ENCODE data around the gene PAQR9.
A peak's percentile ranks its signal among the peaks of the same experiment; 100 is the strongest.

Gene PAQR9

DNA sequence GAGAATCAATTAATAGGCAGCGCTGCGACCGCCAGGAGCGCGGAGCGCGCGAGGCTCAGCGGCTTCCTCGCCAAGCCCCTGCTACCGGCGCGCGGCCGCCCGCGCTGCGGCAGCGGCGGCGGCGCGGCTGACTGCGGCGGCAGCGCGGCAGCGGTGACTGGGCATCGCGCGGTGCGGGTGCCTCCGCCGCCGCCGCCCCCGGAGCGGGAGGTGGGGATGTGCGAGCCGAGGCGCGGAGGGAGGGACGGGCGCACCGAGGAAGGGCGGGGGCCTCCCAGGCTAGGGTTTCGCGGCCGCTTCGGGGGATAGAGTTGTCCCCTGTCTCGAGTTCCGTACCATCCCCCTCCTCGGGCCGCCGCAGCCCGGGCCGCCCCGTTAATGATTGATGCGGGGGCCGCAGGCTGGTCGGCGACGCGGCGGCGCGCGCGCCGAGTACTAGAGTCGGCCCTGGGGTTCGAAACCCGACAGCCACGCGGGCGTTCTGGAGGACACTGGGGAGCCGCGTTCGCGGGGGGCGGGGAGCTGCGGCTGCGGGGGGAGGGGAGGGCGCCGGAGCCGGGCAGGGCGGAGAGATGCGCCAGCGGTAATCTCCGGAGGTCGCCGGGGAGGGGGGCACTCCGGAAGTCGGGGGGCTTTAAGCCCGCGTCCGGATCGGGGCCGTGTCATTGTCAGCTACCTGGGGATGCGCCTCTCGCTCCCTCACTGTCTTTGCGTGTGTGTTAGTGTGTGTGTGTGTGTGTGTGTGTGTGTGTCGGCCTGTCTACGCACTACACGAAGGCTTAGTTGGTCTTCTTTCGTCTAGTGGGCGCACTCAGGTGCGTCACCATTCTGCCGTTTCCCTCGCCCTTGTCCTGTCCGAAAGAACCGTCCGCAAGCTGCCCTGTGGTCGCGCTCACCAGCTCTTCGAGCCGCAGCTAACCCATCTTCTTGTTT lies at the start of gene PAQR9:
Gene PAQR9 (minus strand): TSS at position 159 of the 933 bp plus-strand sequence. CDS start 338 bp downstream, outside the sequence.
- H3K9ac ChIP-seq (ENCODE audit: low read length), result no peak within 1 kb of the TSS
- peaks cover 15 to 27% of the 10 kb centered on the region in 2 donors for H3K27me3 ChIP-seq (ENCODE audit: control insufficient read depth in 1 of 2, insufficient read depth in 2 of 2, low read length in 2 of 2)
- H3K4me3 ChIP-seq (ENCODE audit: low read depth in 1 of 2, low read length in 2 of 2), result peak within 1 kb of the TSS in 1 of 2 donors; percentile 36
- no peaks in the 10 kb centered on the region for H3K4me1 ChIP-seq (ENCODE audit: insufficient read depth, low read length)
- H3K36me3 ChIP-seq (ENCODE audit: insufficient read depth, low read length), result no peaks in the 10 kb centered on the region
- no peak within 1 kb of the TSS for H3K27ac ChIP-seq (ENCODE audit: low read depth, low read length)
- H3K9me3 ChIP-seq (ENCODE audit: low read length), result no peaks in the 10 kb centered on the region

DNA sequence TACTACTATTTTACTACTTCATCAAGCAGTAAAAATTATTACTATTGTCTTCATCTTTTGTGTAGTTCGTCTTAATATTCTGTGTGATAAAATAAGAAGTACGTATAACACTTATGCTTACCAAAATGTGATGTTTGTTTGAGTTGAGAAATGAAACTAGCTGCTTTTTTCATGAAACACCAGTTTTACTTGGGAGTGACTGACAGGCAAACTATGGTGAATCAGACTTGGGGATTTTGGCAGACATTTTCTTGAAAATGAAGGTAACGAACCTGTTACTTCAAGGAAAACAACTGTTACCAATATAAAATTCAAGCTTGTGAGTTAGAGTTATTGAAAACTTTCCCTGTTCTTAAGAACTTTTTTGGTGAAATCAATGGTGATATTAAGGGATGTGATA lies 48.2 kb upstream of the PAQR9 start:
- Histone ChIP-seq H3K36me3 (ENCODE audit: insufficient read depth, low read length) (peaks cover 4% of the 10 kb centered on the region), H3K4me3 (ENCODE audit: low read depth in 1 of 2, low read length in 2 of 2) (no peak overlapping the region), H3K9ac (ENCODE audit: low read length) (no peak overlapping the region), H3K4me1 (ENCODE audit: insufficient read depth, low read length) (peaks cover 16% of the 10 kb centered on the region), H3K9me3 (ENCODE audit: low read length) (no peaks in the 10 kb centered on the region), H3K27ac (ENCODE audit: low read depth, low read length) (no peak overlapping the region), H3K27me3 (ENCODE audit: control insufficient read depth in 1 of 2, insufficient read depth in 2 of 2, low read length in 2 of 2) (no peaks in the 10 kb centered on the region)

DNA sequence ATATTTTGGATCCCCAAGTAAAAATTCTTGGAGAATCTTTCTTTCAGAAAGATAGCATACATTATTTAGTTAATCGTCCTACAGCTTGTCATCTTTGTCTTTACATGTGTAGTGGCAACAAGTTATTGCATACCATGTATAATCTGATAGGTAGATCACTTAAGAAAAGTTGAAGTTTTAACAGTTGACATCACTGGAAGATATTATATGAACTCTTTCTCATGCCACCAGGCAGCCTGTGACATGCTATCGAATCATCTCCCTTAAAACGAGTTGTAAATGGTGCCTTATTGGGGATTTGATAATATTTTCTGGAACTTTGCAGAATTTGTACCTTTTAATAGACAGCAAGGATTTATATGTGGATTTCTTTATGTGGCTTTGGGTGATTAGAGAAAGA lies 46.5 kb upstream of the PAQR9 start:
- H3K4me1 ChIP-seq (ENCODE audit: insufficient read depth, low read length), result peaks cover 17% of the 10 kb centered on the region
- no peaks in the 10 kb centered on the region for H3K27me3 ChIP-seq (ENCODE audit: control insufficient read depth in 1 of 2, insufficient read depth in 2 of 2, low read length in 2 of 2)
- H3K9ac ChIP-seq (ENCODE audit: low read length), result no peak overlapping the region
- H3K36me3 ChIP-seq (ENCODE audit: insufficient read depth, low read length), result no peaks in the 10 kb centered on the region
- no peak overlapping the region for H3K4me3 ChIP-seq (ENCODE audit: low read depth in 1 of 2, low read length in 2 of 2)
- H3K9me3 ChIP-seq (ENCODE audit: low read length), result no peaks in the 10 kb centered on the region
- H3K27ac ChIP-seq (ENCODE audit: low read depth, low read length), result no peak overlapping the region

GRCh38 chr3:143004823-143005222 lies 41.3 kb upstream of the PAQR9 start:
- H3K27ac ChIP-seq (ENCODE audit: low read depth, low read length), result no peak overlapping the region
- H3K4me3 ChIP-seq (ENCODE audit: low read depth in 1 of 2, low read length in 2 of 2), result no peak overlapping the region
- no peaks in the 10 kb centered on the region for H3K27me3 ChIP-seq (ENCODE audit: control insufficient read depth in 1 of 2, insufficient read depth in 2 of 2, low read length in 2 of 2)
- H3K4me1 ChIP-seq (ENCODE audit: insufficient read depth, low read length), result peaks cover 33% of the 10 kb centered on the region
- no peaks in the 10 kb centered on the region for H3K36me3 ChIP-seq (ENCODE audit: insufficient read depth, low read length)
- no peaks in the 10 kb centered on the region for H3K9me3 ChIP-seq (ENCODE audit: low read length)
- no peak overlapping the region for H3K9ac ChIP-seq (ENCODE audit: low read length)

GRCh38 chr3:143002727-143003126 lies 39.3 kb upstream of the PAQR9 start:
- H3K27ac ChIP-seq (ENCODE audit: low read depth, low read length), result peak overlapping the region; percentile 37

DNA sequence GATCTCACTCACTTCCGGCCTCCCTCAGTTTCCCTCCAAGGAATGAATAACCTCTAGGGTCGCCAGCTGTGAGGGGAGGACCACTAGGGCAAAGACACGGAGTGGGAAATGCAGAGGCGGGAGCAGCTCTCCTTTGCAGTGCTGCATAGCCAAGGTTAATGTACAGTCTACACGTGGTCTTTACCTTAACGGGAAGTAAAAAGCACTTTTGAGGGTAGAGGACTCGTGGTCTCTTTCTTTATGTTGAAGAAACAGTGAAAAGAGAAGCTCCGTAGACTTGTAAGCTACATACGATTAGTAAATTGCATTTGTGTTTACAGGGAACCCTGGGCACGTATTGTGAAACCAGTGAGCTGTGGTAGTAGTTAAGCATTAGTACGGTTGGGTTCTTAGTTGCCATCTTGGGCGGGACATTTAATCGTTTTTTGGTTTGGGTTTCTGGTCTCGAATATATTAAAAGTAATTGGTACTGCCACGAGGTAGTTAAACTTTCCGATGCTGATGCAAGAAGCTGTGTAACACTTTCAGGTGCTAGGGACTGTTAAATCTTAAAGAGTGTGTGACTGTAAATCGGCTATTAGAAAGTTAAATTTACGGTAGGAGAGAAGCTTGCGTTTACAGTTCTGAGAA lies 38.7 kb upstream of the PAQR9 start:
- H3K4me3 ChIP-seq (ENCODE audit: low read depth in 1 of 2, low read length in 2 of 2), result peak overlapping the region; percentile 82 to 96
- H3K27ac ChIP-seq (ENCODE audit: low read depth, low read length), result peak overlapping the region; percentile 66
- no peaks in the 10 kb centered on the region for H3K36me3 ChIP-seq (ENCODE audit: insufficient read depth, low read length)
- H3K4me1 ChIP-seq (ENCODE audit: insufficient read depth, low read length), result peaks cover 31% of the 10 kb centered on the region
- peak overlapping the region; percentile 92 for H3K9ac ChIP-seq (ENCODE audit: low read length)
- H3K9me3 ChIP-seq (ENCODE audit: low read length), result no peaks in the 10 kb centered on the region
- no peaks in the 10 kb centered on the region for H3K27me3 ChIP-seq (ENCODE audit: control insufficient read depth in 1 of 2, insufficient read depth in 2 of 2, low read length in 2 of 2)

More at GRCh38 chr3:143002727-143003126, 39.3 kb upstream of the PAQR9 start:
- H3K9ac ChIP-seq (ENCODE audit: low read length), result peak overlapping the region; percentile 92
- H3K27me3 ChIP-seq (ENCODE audit: control insufficient read depth in 1 of 2, insufficient read depth in 2 of 2, low read length in 2 of 2), result no peaks in the 10 kb centered on the region
- peak overlapping the region; percentile 82 to 96 for H3K4me3 ChIP-seq (ENCODE audit: low read depth in 1 of 2, low read length in 2 of 2)
- H3K9me3 ChIP-seq (ENCODE audit: low read length), result no peaks in the 10 kb centered on the region
- H3K4me1 ChIP-seq (ENCODE audit: insufficient read depth, low read length), result peaks cover 31% of the 10 kb centered on the region
- H3K36me3 ChIP-seq (ENCODE audit: insufficient read depth, low read length), result no peaks in the 10 kb centered on the region

DNA sequence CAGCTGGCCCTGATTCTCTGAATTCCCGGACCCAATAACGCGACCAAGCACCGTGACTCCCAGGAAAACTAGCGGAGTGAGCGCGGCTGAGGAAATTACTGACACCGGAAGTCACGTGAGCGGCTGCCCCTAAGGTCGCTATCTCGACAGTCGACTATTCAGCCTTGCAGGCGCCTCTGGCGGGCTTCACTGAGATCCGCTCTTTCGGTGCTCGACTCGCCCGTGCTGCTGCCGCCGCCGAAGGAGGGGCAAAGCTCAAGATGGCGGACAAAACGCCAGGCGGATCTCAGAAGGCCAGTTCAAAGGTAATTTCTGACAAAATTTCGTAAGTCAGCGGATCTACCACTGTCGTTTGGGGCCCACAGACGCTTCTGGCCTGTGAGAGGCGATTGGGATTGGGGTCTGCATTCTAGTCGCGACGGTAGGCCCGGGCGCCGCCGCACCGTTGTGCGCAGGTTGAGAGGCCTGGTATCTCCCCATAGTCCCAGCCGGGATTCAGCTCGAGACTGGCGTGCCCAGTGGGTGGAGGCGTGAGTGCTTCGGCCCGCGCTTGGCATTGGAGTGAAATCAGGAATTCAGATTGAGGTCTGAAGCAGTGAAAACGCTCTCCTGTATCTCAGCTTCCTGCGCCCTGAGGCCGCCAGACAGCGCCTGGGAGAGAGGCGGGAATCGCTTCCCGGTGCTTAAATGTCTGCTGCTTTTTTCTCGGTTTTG lies 38.1 kb upstream of the PAQR9 start, which contains the start of gene U2SURP:
Gene U2SURP (plus strand): TSS at position 202 of the 714 bp plus-strand sequence. CDS start 59 bp downstream, at position 261.
- peaks cover 26% of the 10 kb centered on the region for H3K4me1 ChIP-seq (ENCODE audit: insufficient read depth, low read length)
- peak within 1 kb of the TSS; percentile 92 for H3K9ac ChIP-seq (ENCODE audit: low read length)
- H3K9me3 ChIP-seq (ENCODE audit: low read length), result no peaks in the 10 kb centered on the region
- H3K4me3 ChIP-seq (ENCODE audit: low read depth in 1 of 2, low read length in 2 of 2), result peak within 1 kb of the TSS; percentile 82 to 96
- no peaks in the 10 kb centered on the region for H3K36me3 ChIP-seq (ENCODE audit: insufficient read depth, low read length)
- no peaks in the 10 kb centered on the region for H3K27me3 ChIP-seq (ENCODE audit: control insufficient read depth in 1 of 2, insufficient read depth in 2 of 2, low read length in 2 of 2)
- peak within 1 kb of the TSS; percentile 66 for H3K27ac ChIP-seq (ENCODE audit: low read depth, low read length)

DNA sequence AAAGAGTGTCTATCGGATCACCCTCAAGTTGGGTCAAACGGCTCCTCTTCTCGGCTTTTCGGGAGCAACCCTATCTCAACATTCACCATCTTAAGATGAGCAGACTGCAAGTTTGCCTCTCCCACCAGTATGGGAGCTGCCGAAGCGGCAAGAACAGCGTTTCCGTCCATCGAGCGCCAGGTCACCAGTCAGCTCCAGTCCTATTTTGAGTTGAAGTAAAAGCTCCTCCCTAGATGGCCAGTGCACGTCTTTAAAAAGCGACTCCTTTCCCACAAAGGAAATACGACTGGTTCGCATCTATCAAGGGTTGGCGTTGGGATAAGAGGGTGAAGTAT lies 37.5 kb upstream of the PAQR9 start:
- H3K4me1 ChIP-seq (ENCODE audit: insufficient read depth, low read length), result peaks cover 26% of the 10 kb centered on the region
- H3K36me3 ChIP-seq (ENCODE audit: insufficient read depth, low read length), result no peaks in the 10 kb centered on the region
- H3K9ac ChIP-seq (ENCODE audit: low read length), result peak overlapping the region; percentile 69
- H3K9me3 ChIP-seq (ENCODE audit: low read length), result no peaks in the 10 kb centered on the region
- peak overlapping the region; percentile 66 for H3K27ac ChIP-seq (ENCODE audit: low read depth, low read length)
- peak overlapping the region; percentile 29 to 96 for H3K4me3 ChIP-seq (ENCODE audit: low read depth in 1 of 2, low read length in 2 of 2)
- H3K27me3 ChIP-seq (ENCODE audit: control insufficient read depth in 1 of 2, insufficient read depth in 2 of 2, low read length in 2 of 2), result no peaks in the 10 kb centered on the region

- Histone ChIP-seq H3K27ac (ENCODE audit: low read depth, low read length) (peak overlapping the region; percentile 66), H3K27me3 (ENCODE audit: control insufficient read depth in 1 of 2, insufficient read depth in 2 of 2, low read length in 2 of 2) (no peaks in the 10 kb centered on the region), H3K36me3 (ENCODE audit: insufficient read depth, low read length) (no peaks in the 10 kb centered on the region), H3K9ac (ENCODE audit: low read length) (peak overlapping the region; percentile 69), H3K4me1 (ENCODE audit: insufficient read depth, low read length) (peaks cover 26% of the 10 kb centered on the region), H3K9me3 (ENCODE audit: low read length) (no peaks in the 10 kb centered on the region), H3K4me3 (ENCODE audit: low read depth in 1 of 2, low read length in 2 of 2) (peak overlapping the region; percentile 29 to 96)
Observed at GRCh38 chr3:143000528-143000927, 37.1 kb upstream of the PAQR9 start.

GRCh38 chr3:142999881-143000280 lies 36.4 kb upstream of the PAQR9 start:
- Histone ChIP-seq H3K9ac (ENCODE audit: low read length) (no peak overlapping the region), H3K27me3 (ENCODE audit: control insufficient read depth in 1 of 2, insufficient read depth in 2 of 2, low read length in 2 of 2) (no peaks in the 10 kb centered on the region), H3K36me3 (ENCODE audit: insufficient read depth, low read length) (no peaks in the 10 kb centered on the region), H3K27ac (ENCODE audit: low read depth, low read length) (peak overlapping the region; percentile 66), H3K4me1 (ENCODE audit: insufficient read depth, low read length) (peaks cover 26% of the 10 kb centered on the region), H3K4me3 (ENCODE audit: low read depth in 1 of 2, low read length in 2 of 2) (no peak overlapping the region), H3K9me3 (ENCODE audit: low read length) (no peaks in the 10 kb centered on the region)

DNA sequence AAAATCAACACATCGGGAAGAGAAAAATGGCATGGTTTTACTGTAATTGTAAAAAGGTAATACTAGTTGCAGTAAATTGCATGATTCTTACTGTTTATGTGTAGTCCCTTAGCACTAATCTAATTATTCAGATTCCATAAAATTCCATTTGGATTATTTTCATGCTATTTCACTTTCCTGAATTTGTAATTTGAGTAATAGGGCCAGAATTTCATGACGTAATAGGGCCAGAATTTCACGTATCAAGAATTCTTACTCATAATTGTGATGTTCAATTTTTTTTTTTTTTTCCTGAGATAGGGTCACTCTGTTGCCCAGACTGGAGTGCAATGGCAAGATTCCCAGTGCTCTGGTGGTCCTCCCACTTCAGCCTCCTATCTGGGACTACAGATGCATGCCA lies 35.0 kb upstream of the PAQR9 start:
- no peak overlapping the region for H3K4me3 ChIP-seq (ENCODE audit: low read depth in 1 of 2, low read length in 2 of 2)
- no peaks in the 10 kb centered on the region for H3K27me3 ChIP-seq (ENCODE audit: control insufficient read depth in 1 of 2, insufficient read depth in 2 of 2, low read length in 2 of 2)
- H3K36me3 ChIP-seq (ENCODE audit: insufficient read depth, low read length), result no peaks in the 10 kb centered on the region
- no peak overlapping the region for H3K27ac ChIP-seq (ENCODE audit: low read depth, low read length)
- no peaks in the 10 kb centered on the region for H3K9me3 ChIP-seq (ENCODE audit: low read length)
- peaks cover 22% of the 10 kb centered on the region for H3K4me1 ChIP-seq (ENCODE audit: insufficient read depth, low read length)
- H3K9ac ChIP-seq (ENCODE audit: low read length), result no peak overlapping the region

Measured in muscle layer of colon (tissue), 2 donors.